HG03571 (cell line): ENCODE measurements around the gene SLC48A1.
"Not testable (repeated sequence)": the region's sequence is repeated elsewhere in the genome, so short reads cannot be mapped to it uniquely, and the experiment has no call there.

Experiments
- ATAC-seq: cut with Tn5 transposase; IDR thresholded peaks from one replicate; pipeline ENCODE4 v1.9.1; 2021; ENCODE audit not compliant: unreplicated experiment

The SLC48A1 gene

DNA sequence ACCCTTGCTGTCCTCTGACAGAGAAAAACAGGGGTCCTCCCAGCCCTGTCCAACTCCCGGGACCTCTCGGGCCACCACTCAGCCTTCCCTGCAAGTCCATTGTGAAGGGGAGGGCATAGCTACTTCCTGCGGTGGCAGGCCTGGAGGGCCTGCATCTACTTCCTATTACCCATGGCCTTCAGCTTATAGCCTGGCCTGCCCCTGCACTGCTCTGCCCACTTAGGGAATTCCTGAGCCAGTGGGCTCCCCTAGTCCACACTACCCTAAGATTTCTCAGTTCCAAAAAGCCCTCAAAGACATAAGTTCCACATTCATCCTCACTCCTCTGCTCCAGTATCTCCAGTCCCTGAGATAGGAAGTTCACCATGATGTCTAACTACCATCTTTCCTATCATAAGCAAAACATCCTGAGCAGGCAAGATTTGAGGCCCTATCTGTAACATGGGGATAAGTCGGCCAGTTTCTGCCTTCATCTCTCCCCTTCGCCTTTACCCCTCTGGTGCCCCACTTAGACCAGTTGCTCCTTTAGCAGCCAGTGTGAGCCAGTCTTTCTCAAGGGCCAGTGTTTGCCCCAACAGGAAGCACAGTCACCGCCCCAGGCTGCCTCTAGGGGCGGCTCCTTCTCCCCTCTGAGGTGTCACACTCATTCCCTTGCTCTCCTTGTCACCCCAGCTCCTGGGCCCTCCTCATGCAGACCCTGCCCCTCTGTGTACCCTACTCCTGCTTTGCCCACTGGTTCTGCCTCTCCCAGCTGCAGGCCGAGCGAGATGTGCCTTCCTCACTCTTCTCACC lies 35.7 kb downstream of the SLC48A1 start:
- no peak for ATAC-seq

DNA sequence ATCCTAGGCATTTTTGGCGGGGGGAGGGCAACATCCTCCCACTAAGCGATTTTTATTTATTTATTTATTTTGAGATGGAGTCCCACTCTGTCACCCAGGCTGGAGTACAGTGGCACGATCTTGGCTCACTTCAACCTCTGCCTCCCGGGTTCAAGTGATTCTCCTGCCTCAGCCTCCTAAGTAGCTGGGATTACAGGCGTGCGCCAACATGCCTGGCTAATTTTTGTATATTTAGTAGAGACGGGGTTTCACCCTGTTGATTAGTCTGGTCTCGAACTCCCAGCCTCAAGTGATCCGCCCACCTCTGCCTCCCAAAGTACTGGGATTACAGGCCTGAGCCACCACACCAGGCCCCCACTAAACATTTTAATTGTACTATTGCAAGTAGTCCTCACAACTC lies 36.5 kb downstream of the SLC48A1 start:
- ATAC-seq = not testable (repeated sequence)

DNA sequence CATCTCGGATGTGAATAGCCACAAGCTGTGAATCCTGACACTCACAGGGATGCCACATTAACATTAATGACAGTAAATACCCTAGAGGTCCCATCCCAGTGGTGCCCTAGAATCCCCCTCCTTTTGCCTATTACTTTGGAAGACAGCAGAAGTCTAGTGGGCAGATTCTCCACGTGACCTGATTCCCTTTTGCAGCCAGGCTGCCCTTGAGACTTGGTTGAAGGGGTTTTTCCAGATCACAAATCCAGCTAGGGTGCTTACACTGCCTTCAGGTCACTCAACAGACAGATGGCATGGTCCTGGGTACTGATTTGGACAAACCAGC lies 38.0 kb downstream of the SLC48A1 start:
- no peak for ATAC-seq

DNA sequence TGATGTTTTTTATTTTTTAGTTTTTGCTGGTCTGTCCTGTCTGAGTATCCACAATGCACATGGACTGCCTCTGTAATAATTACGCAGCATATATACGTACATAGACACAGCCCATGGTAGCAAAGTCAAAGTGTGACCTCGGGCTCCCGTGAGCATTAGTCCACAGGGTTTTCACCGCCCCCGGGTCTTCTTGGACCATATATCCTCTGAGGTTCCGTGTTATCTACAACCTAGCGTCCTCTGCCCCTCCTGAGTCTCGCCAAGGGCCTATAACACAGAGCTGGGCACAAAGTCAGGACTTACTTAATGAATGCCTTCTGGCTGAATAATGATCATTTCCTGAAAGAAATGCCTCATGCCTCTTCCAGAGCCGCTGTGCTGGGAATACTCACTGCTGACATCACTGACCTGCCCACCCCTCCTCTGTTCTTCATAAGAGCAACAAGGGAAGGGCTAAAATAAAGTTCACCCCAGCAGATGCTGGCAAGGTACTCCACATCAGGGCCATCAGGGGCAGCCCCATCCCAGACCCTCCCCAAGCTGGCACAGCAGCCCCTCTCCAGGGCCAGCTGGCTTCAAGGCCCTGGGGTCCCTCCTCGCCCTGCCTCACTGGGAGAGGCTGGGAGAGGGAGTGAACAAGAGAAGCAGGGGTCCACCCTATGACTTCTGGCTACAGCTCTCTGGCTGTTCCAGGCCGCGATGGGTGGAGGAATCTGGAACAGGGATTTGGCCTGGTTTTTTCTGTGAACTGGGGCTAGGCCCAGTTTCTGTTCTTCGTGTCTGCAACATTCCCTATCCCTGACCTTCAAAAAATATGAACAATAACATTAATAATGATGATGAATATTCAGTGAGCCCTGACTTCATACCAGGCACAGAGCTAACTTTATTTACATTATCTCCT lies 38.8 kb downstream of the SLC48A1 start:
- ATAC-seq = no peak

DNA sequence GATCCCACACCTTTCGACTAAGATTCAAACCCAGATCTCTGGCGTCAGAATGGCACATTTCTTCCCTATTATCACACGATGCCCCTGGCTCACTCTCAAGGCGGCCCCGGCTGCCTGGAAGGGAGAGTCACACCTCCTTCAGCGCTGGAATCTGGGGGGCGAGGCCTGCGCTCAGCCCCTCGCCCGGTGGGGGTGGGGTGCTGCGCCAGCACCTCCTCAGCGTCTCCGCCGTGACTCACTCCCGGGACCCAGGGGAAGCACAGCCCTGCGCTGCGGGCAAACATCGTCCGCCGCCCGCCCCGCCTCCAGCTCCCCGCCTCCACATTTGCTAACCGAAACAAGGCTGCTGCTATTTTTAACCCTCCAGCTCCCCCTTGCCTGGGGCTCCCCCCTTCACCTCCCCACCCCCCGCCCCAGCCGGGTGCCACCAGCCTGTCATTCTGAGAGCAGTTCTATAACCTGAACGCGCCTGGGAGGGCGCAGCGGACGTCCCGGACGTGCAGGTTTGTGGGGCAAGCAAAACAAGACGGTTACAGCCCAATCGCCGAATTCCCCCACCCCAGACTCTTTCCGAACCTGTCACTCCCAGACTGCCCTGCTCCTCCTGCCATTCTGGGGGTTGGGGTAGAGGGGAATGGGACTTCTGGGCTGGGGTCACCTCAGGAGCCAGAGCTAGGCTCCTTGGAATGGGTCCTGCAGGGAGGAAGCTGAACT lies 39.9 kb downstream of the SLC48A1 start:
- peak; percentile 58 for ATAC-seq

DNA sequence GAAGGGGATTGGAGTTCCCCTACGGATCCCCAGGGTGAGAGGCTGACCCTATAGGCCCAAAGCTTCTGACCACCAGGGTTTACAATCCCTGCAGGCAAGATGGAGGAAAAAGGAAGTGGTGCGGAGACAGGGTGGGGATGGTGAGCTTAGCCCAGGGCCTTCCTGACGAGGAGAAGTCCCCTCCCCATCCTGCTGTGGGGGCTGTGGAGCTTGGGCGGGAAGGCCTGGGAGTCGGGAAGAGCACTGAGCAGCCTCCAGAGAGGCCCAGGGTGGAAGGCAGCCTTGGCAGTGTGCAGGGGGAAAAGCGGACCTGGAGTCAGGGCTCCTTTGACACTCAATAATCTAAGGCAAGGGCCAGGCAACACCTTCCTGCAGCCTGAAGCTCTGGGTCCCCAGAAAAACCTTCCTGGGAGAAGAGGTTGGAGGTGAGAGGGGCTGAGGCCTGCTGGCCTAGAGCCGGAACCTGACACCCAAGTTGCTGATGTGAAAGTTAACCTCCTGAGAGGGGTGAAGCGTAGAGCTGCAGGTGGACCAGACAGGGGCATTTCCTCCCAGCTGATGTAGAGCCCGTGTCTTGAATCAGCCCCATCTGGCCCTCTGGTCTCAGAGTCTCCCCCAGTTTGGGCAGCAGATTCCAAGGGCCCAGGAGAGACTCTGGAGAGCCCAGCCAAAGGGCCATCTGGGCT lies 40.6 kb downstream of the SLC48A1 start:
- ATAC-seq = peak; percentile 38

DNA sequence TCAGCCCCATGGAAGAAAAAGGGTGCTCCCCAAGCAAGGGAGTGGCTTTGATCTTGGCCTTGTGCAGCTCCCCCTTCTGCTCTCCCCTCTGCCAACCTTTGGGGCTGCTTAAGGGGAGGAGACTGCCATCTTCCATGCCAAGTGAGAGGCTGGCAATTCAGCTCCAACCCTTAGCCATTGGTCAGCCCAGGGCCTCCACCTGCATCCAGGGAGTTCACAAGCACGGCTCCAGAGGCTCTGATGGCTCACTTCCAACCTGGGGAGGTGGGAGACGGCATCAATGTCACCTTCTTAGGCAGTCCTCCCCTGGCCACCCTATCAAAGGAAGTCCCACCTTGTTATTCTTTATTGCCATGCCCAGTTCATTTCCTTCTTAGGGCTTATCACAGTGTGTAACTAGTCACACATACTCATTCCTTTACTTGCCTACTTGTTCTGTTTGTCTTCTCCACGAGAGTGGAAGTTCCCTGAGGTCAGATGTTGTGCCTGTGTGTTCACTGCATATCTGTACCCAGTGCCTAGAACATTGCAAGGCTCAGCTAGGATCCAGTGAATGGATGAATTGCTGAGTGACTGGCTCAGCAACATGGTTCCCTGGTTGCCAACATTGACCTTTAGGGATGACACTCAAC lies 41.6 kb downstream of the SLC48A1 start:
- ATAC-seq = no peak

DNA sequence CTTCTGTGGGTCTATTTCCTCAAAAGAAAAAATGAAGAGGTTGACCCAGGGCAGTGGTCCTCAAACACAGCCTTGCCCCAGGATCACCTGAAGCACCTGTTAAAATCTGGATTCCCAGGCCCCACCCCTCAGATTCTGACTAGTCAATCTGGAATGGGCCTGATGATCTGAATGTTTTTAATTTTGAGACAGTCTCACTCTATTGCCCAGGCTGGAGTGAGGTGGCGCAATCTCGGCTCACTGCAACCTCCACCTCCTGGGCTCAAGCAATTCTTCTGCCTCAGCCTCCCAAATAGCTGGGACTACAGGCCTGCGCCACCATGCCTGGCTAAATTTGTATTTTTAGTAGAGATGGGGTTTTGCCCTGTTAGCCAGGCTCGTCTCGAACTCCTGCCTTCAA lies 42.4 kb downstream of the SLC48A1 start:
- not testable (repeated sequence) for ATAC-seq

DNA sequence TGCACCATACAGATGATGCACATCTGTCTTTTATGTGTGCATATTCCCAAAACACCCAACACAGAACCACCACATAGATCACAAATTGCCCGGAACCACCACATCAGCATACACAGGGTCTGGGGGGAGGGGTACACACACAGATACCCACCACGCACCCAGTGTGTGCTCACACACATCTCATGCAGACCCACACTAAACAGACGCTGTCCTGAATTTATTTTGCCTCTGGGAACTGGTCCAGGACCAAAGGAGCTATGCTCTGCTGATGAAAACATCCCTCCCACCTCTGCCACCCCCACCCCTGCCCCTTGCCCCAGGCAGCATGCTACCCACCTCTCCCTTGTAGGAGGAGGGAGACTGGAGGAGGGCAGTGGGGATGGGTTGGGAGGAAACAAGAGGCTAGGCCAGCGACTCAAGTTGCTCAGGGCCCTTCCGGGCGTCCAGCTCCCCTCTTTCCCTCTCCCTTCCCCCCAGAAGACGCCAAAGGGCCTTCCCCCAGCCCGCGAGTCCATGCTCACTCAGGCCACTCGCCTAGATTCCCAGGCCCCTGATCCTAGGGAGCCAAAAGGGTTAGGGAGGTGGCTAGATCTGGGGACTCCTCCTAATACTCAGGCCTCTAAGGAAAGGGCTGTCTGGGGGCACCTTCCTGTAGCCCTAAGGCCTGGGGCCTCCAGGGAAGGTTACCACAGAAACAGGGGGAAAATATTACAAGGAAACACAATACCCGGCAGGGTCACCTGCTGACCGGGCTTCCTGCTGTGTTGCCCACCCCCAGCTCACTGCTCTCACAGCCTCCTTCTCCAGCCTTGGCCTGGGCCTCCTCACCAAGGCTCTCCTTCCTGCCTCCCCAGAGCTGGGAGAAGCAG lies 43.6 kb downstream of the SLC48A1 start:
- ATAC-seq = no peak

DNA sequence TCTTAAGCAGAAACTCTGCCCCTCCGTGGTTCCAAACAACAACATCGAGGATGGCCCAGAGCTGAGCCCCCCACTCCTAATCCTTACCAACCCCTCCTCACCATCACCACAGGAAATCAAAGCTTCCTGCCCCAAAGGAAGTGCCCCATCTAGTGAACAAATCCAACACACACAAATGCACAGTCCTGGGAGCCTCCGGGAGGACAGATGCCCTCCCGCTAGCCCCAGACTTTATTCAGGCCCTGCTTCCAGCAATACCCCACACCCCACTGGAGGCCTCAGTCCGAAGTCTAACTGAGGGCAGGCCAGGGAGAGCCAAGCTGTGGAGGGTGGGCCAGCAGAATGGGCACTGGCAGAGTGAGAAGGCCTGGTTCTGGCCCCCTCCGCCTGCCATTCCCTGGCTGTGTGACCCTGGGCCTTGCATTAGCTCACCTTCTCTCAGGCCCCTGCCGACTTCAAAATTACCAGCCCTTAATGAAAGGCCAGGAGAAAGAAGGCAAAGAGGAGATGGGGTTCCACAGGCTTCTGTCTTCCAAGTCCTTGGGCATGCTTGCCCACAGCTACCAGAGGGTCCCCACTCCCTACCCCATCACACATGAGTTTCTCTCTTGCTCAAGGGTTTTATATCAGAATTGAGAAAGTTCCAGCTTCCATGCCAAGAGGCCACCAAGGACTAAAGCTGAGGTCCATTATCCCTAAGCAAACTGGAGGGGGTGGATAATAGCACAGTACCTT lies 44.4 kb downstream of the SLC48A1 start:
- ATAC-seq = no peak

DNA sequence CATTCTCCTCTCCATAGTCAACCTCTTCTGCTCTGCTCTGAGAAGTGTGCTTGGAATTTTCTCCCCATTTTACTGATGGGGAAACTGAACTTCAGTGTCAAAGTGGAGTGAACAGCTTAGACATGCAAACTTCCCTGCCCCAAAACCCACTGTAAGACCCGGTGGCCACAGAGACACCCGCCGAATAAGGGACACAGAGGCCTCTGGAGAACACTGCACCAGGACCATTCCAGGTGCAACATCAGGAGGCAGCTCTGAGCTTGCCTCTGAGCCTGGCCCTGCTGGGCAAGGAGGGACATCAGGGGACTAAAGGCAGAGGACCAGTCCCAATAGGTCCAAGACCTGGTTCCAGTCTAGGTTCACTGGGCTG lies 45.0 kb downstream of the SLC48A1 start:
- ATAC-seq = no peak

DNA sequence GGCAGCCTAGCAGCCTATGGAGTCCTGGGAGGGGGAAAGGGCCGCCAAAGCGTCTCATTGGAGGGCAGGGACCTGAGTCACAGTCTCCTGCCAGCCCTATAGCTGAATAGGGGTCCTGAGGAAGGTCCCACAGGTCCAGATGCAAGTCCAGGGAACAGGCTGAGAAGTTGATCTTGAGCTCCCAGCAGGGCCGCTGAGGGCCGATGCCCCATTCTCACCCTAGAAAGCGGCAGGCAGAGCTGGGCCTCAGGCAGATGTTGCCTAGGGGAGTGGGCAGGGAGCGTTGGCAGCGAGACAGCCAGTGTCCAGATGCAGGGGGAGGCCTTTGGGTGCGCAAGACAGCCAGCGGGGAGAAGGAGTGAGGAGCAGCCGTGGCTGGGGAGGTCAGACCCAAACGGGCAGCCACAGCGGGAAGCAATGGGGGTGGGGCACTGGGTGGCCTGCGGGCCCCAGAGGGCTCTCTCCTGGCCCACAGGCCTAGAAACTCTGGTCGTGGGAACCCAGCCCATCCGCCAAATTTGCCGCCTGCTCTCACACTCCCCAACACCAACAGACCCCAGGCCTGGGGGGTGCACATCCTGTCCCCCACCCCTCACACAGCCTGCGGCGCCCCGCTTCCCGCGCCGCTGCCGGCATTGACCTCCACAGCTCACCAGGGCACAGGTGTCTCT lies 45.6 kb downstream of the SLC48A1 start:
- ATAC-seq = no peak

DNA sequence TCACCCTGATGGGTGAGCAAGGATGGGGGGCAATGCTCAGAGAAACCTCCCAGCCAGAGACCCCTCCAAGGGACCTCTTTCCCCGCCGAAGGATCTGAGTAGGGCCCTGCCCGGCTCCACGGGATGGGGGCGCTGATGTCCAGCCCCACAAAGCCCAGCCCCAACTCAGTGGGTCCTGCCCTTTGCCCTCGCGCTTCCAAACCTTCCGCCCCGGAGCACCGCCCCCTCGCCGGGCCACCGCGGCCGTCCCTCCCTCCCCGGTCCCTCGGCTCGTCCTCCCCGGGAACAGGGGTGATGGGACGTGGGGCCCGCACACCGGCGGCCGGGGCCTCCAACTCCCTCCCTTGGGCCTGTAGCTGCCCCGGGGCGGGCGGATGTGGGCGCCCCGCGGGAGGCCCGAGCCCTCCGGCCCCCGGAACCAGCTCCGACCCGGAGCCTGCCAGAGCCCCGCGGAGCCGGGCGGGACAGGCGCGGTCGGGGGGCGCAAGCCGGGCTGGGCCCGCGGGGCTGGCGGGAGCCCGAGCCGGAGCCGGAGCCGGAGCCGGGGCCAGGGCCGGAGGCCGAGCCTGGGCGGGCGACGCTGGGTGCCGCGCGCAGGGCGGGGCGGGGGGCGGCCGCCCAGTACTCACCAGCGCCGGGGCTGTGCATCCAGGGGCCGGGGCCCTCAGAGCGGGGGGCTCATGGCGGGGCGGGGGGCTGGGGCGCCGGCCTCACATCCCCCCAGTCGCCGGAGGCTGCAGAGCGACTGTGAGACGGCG lies 46.3 kb downstream of the SLC48A1 start:
- ATAC-seq = no peak

DNA sequence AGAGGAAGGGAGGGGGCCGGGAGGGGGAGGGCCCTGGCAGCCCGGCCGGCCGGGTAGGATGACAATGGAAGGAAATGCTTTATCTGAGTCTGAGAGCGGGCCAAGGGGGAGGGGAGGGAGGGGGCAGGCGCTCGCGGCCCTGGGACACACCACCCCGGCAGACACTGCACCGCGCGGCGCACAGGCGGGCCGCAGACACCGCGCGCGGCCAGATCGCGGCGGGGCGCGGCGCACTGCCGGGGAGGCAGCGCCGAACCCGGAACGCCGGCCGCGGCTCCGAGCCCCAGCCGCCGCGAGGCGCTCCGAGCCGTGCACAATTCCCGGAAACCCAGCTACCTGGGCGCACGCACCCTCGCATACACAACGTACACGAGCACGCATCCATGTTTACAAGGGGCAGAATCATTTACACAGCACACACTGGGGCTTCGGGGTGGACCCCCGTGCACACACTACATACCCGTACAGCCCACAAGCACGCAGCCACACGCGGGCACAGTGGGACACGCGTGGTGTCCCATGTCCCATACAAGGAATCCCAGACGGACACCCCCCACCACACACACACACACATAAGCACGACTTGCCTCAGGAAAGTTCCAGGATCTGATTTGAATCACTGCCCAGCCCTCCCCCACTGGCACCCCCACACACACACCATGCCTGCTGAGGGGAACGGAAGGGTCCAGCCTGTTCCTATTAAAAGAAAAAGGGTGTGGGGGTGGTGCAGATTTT lies 47.0 kb downstream of the SLC48A1 start, which contains the start of gene HDAC7:
Gene HDAC7 (minus strand): TSS at position 8 of the 735 bp plus-strand sequence. CDS start 118 bp downstream, outside the sequence.
- no peak for ATAC-seq

DNA sequence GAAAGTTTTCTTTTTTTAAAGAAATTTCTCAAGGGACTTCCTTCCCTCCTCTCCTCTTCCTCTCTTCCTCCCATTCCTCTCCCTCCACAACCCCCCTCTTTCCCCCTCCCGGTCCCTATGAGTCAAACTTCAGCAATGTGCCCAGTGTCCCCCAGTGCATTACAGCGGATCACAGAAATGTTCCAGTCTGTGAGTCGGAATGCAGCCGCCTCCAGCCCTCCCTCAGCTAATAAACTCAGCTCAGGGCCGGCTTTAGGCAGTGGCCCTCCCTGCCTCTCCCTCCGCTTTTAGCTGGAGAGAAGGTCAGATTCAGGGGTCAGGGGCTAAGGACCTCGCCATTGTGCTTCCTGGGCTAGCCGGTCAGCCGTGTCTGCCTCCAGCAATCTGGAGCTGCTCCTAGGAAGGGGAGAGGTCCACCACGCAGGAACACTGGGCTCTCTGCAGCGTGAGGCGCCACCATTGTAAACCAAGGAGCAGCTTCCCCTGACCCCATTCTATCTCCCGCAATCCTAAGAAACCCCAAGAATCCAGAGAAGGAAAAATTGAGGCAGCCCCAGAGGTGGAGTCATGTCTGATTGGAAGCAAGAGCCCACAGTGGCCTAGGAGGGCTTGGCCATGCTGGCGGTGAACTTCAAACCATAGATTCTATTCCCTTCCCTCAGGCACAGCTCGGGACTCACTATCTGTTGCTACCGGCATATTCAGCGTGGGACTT lies 47.8 kb downstream of the SLC48A1 start:
- no peak for ATAC-seq

DNA sequence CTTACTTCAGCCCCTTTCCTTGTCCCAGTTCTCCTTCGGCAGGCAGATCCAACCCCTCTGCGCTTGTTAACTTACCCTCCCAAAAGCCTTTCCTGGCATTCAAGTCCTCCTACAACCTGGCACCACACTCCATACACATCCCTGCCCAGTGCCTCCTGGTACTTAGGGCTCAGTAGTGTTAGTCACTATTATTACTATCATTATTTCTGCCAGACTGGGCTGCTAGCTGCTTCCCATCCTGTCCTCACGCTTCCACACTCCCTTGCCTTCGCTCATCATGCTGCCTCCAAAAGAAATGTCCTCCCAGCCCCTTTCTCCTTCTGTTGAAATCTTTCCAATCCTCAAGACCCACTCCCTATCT lies 48.3 kb downstream of the SLC48A1 start:
- ATAC-seq = no peak
